KOPT-K1 (cell line): ENCODE measurements around the gene TP53BP2.
"Not testable (repeated sequence)": the region's sequence is repeated elsewhere in the genome, so short reads cannot be mapped to it uniquely, and the experiment has no call there.

Source experiments
- H3K27ac ChIP-seq: fragments of 200-600 bp; sonication (generic); 2 replicates; pipeline ENCODE4 v1.5.1; 2016; ENCODE audit warnings: antibody characterized with exemption, mild to moderate bottlenecking, low read depth, low read length; ENCODE audit not compliant: poor library complexity, severe bottlenecking
- H3K36me3 ChIP-seq: fragments of 200-600 bp; sonication (generic); 2 replicates; pipeline ENCODE4 v1.5.1; 2017; ENCODE audit warnings: antibody characterized with exemption, mild to moderate bottlenecking, low read length, moderate library complexity; ENCODE audit not compliant: insufficient read depth
- H3K9me3 ChIP-seq: fragments of 200-600 bp; sonication (generic); 2 replicates; pipeline ENCODE4 v1.5.1; 2017; ENCODE audit warnings: antibody characterized with exemption, low read length, mild to moderate bottlenecking; ENCODE audit not compliant: insufficient read depth, poor library complexity, severe bottlenecking

The TP53BP2 gene

GRCh38 chr1:223841977-223842623 lies 3.6 kb downstream of the TP53BP2 start:
- not testable (repeated sequence) for H3K27ac ChIP-seq, H3K9me3 ChIP-seq, H3K36me3 ChIP-seq

GRCh38 chr1:223840254-223840653 lies 5.5 kb downstream of the TP53BP2 start:
- no peaks in the 10 kb centered on the region for H3K36me3 ChIP-seq
- H3K27ac ChIP-seq: no peak overlapping the region
- H3K9me3 ChIP-seq: no peaks in the 10 kb centered on the region

GRCh38 chr1:223838125-223838854 lies 7.5 kb downstream of the TP53BP2 start:
- Histone ChIP-seq H3K27ac (no peak overlapping the region), H3K9me3 (no peaks in the 10 kb centered on the region), H3K36me3 (no peaks in the 10 kb centered on the region)

GRCh38 chr1:223837687-223838086 lies 8.1 kb downstream of the TP53BP2 start:
- Histone ChIP-seq H3K27ac (no peak overlapping the region), H3K36me3 (no peaks in the 10 kb centered on the region), H3K9me3 (no peaks in the 10 kb centered on the region)

GRCh38 chr1:223837206-223837605 lies 8.5 kb downstream of the TP53BP2 start:
- no peak overlapping the region for H3K27ac ChIP-seq
- no peaks in the 10 kb centered on the region for H3K36me3 ChIP-seq
- no peaks in the 10 kb centered on the region for H3K9me3 ChIP-seq

- Histone ChIP-seq H3K9me3 (no peaks in the 10 kb centered on the region), H3K27ac (no peak overlapping the region), H3K36me3 (no peaks in the 10 kb centered on the region)
Measured at GRCh38 chr1:223836586-223836985, 9.2 kb downstream of the TP53BP2 start.

- H3K36me3 ChIP-seq: no peaks in the 10 kb centered on the region
- no peaks in the 10 kb centered on the region for H3K9me3 ChIP-seq
- no peak overlapping the region for H3K27ac ChIP-seq
Measured at GRCh38 chr1:223835754-223836153, 10.0 kb downstream of the TP53BP2 start.

GRCh38 chr1:223834660-223835263 lies 11.0 kb downstream of the TP53BP2 start:
- Histone ChIP-seq H3K9me3 (no peaks in the 10 kb centered on the region), H3K36me3 (no peaks in the 10 kb centered on the region), H3K27ac (no peak overlapping the region)

- no peaks in the 10 kb centered on the region for H3K9me3 ChIP-seq
- no peak overlapping the region for H3K27ac ChIP-seq
- no peaks in the 10 kb centered on the region for H3K36me3 ChIP-seq
Measured at GRCh38 chr1:223833948-223834347, 11.8 kb downstream of the TP53BP2 start.

GRCh38 chr1:223832637-223832943 lies 13.2 kb downstream of the TP53BP2 start:
- Histone ChIP-seq H3K36me3 (no peaks in the 10 kb centered on the region), H3K9me3 (no peaks in the 10 kb centered on the region), H3K27ac (no peak overlapping the region)

- H3K27ac ChIP-seq: no peak overlapping the region
- H3K9me3 ChIP-seq: no peaks in the 10 kb centered on the region
- H3K36me3 ChIP-seq: no peaks in the 10 kb centered on the region
Measured at GRCh38 chr1:223831755-223832636, 13.8 kb downstream of the TP53BP2 start.

- Histone ChIP-seq H3K36me3 (no peaks in the 10 kb centered on the region), H3K9me3 (no peaks in the 10 kb centered on the region), H3K27ac (no peak overlapping the region)
Measured at GRCh38 chr1:223829678-223830077, 16.1 kb downstream of the TP53BP2 start.

GRCh38 chr1:223828162-223828848 lies 17.4 kb downstream of the TP53BP2 start:
- Histone ChIP-seq H3K9me3 (no peaks in the 10 kb centered on the region), H3K36me3 (no peaks in the 10 kb centered on the region), H3K27ac (no peak overlapping the region)

GRCh38 chr1:223827193-223827663 lies 18.5 kb downstream of the TP53BP2 start:
- no peak overlapping the region for H3K27ac ChIP-seq
- H3K9me3 ChIP-seq: no peaks in the 10 kb centered on the region
- no peaks in the 10 kb centered on the region for H3K36me3 ChIP-seq
